Naive B cell (primary cell): Measurements from ENCODE around the gene CAMK4. TPM values are rescaled to one million over a fixed set of nuclear protein-coding genes. Genes with fewer than 3 reads are reported as not detected.

Experiments used
- ATAC-seq, 2 donors: fragments of 150-1000 bp; cut with Tn5 transposase; 2 replicates each; pipeline ENCODE4 v1.10.0; 2021; ENCODE audit warnings: low read depth in 2 of 2, mild to moderate bottlenecking in 2 of 2, moderate library complexity in 2 of 2
- DNase-seq: peaks from one replicate; pipeline ENCODE4 v3.0.0; 2022
- H3K27ac Mint-ChIP-seq, 6 donors: one replicate each; pipeline ENCODE4 v1.8.0; 2020 to 2022; ENCODE audit warnings: mild to moderate bottlenecking in 6 of 6, mixed read lengths in 6 of 6, moderate library complexity in 5 of 6, inconsistent platforms in 2 of 6
- H3K27me3 Mint-ChIP-seq, 3 donors: one replicate each; pipeline ENCODE4 v1.8.0; 2021 to 2022; ENCODE audit warnings: mixed read lengths in 3 of 3, mild to moderate bottlenecking in 1 of 3
- H3K36me3 Mint-ChIP-seq, 2 donors: one replicate each; pipeline ENCODE4 v1.8.0; 2020 to 2022; ENCODE audit warnings: mixed read lengths in 2 of 2, inconsistent platforms in 1 of 2, mild to moderate bottlenecking in 1 of 2
- H3K4me1 Mint-ChIP-seq, 3 donors: one replicate each; pipeline ENCODE4 v1.8.0; 2020 to 2022; ENCODE audit warnings: mixed read lengths in 3 of 3, inconsistent platforms in 1 of 3, mild to moderate bottlenecking in 1 of 3, moderate library complexity in 1 of 3
- H3K4me3 Mint-ChIP-seq, 8 donors: one replicate each; pipeline ENCODE4 v1.8.0; 2020 to 2022; ENCODE audit warnings: mild to moderate bottlenecking in 8 of 8, mixed read lengths in 8 of 8, moderate library complexity in 8 of 8, inconsistent platforms in 2 of 8
- H3K9me3 Mint-ChIP-seq, 7 donors: one replicate each; pipeline ENCODE4 v1.8.0; 2020 to 2022; ENCODE audit warnings: mixed read lengths in 7 of 7, mild to moderate bottlenecking in 5 of 7, inconsistent platforms in 2 of 7, moderate library complexity in 1 of 7
- polyA plus RNA-seq, 6 donors: library from polyadenylated mRNA; unstranded; fragments of 300-500 nt; fragmentation: Illumina TruSeq; gene quantifications; one replicate each; pipeline ENCODE4 v1.2.3, GENCODE V29; 2021; ENCODE audit warnings: low read depth in 6 of 6

The CAMK4 gene
- polyA plus RNA-seq, 6 donors from 2014 or later = 0.13 to 0.97 (median 0.59) TPM

- ATAC-seq (no peak), DNase-seq (no peak)
- no peaks in the 10 kb centered on the region for H3K36me3 Mint-ChIP-seq
- H3K4me1 Mint-ChIP-seq = peaks cover 0 to 12% (median 3%) of the 10 kb centered on the region in 3 donors
- peak overlapping the region in 1 of 6 donors; percentile 5 for H3K27ac Mint-ChIP-seq
- no peaks in the 10 kb centered on the region for H3K27me3 Mint-ChIP-seq
- no peak overlapping the region for H3K4me3 Mint-ChIP-seq
- H3K9me3 Mint-ChIP-seq = no peaks in the 10 kb centered on the region
Measured at GRCh38 chr5:111233052-111233374, 8.8 kb downstream of the CAMK4 start.

- ATAC-seq = no peak
- Mint-ChIP-seq H3K27me3 (no peaks in the 10 kb centered on the region), H3K9me3 (no peaks in the 10 kb centered on the region), H3K36me3 (no peaks in the 10 kb centered on the region), H3K4me1 (peaks cover 0 to 12% (median 1%) of the 10 kb centered on the region in 3 donors), H3K4me3 (no peak overlapping the region), H3K27ac (no peak overlapping the region)
- no peak for DNase-seq
Measured at GRCh38 chr5:111234125-111234524, 9.9 kb downstream of the CAMK4 start.

- Mint-ChIP-seq H3K27me3 (no peaks in the 10 kb centered on the region), H3K4me3 (no peak overlapping the region), H3K27ac (no peak overlapping the region), H3K36me3 (no peaks in the 10 kb centered on the region), H3K4me1 (no peaks in the 10 kb centered on the region), H3K9me3 (no peaks in the 10 kb centered on the region)
- DNase-seq (no peak), ATAC-seq (no peak)
Measured at GRCh38 chr5:111235635-111236034, 11.5 kb downstream of the CAMK4 start.

- ATAC-seq = no peak
Measured at GRCh38 chr5:111236348-111236747, 12.2 kb downstream of the CAMK4 start.

GRCh38 chr5:111236995-111237394 is 12.8 kb downstream of the CAMK4 start:
- H3K4me1 Mint-ChIP-seq = no peaks in the 10 kb centered on the region
- DNase-seq = no peak
- no peaks in the 10 kb centered on the region for H3K9me3 Mint-ChIP-seq
- no peaks in the 10 kb centered on the region for H3K27me3 Mint-ChIP-seq
- no peak overlapping the region for H3K27ac Mint-ChIP-seq
- H3K4me3 Mint-ChIP-seq = no peak overlapping the region
- H3K36me3 Mint-ChIP-seq = no peaks in the 10 kb centered on the region
- ATAC-seq = no peak

More at GRCh38 chr5:111236348-111236747, 12.2 kb downstream of the CAMK4 start:
- Mint-ChIP-seq H3K4me1 (no peaks in the 10 kb centered on the region), H3K36me3 (no peaks in the 10 kb centered on the region), H3K27me3 (no peaks in the 10 kb centered on the region), H3K9me3 (no peaks in the 10 kb centered on the region), H3K27ac (no peak overlapping the region), H3K4me3 (no peak overlapping the region)
- no peak for DNase-seq

- Mint-ChIP-seq H3K4me3 (no peak overlapping the region), H3K9me3 (no peaks in the 10 kb centered on the region), H3K27ac (no peak overlapping the region), H3K36me3 (no peaks in the 10 kb centered on the region), H3K4me1 (no peaks in the 10 kb centered on the region), H3K27me3 (no peaks in the 10 kb centered on the region)
- ATAC-seq (no peak), DNase-seq (no peak)
Measured at GRCh38 chr5:111237470-111237869, 13.3 kb downstream of the CAMK4 start.

GRCh38 chr5:111238431-111239225 is 14.4 kb downstream of the CAMK4 start:
- Mint-ChIP-seq H3K27me3 (no peaks in the 10 kb centered on the region), H3K36me3 (no peaks in the 10 kb centered on the region), H3K4me3 (no peak overlapping the region), H3K9me3 (no peaks in the 10 kb centered on the region), H3K4me1 (no peaks in the 10 kb centered on the region), H3K27ac (no peak overlapping the region)
- DNase-seq = no peak
- no peak for ATAC-seq

- ATAC-seq (no peak), DNase-seq (no peak)
- Mint-ChIP-seq H3K36me3 (no peaks in the 10 kb centered on the region), H3K27me3 (no peaks in the 10 kb centered on the region), H3K4me3 (no peak overlapping the region), H3K27ac (no peak overlapping the region), H3K4me1 (no peaks in the 10 kb centered on the region), H3K9me3 (no peaks in the 10 kb centered on the region)
Measured at GRCh38 chr5:111241696-111242095, 17.5 kb downstream of the CAMK4 start.

- no peaks in the 10 kb centered on the region for H3K36me3 Mint-ChIP-seq
- no peak overlapping the region for H3K4me3 Mint-ChIP-seq
- no peak overlapping the region for H3K27ac Mint-ChIP-seq
- no peaks in the 10 kb centered on the region for H3K4me1 Mint-ChIP-seq
- H3K9me3 Mint-ChIP-seq = no peaks in the 10 kb centered on the region
- no peak for ATAC-seq
- DNase-seq = no peak
- no peaks in the 10 kb centered on the region for H3K27me3 Mint-ChIP-seq
Measured at GRCh38 chr5:111242606-111243005, 18.4 kb downstream of the CAMK4 start.

- H3K36me3 Mint-ChIP-seq = no peaks in the 10 kb centered on the region
- no peak overlapping the region for H3K4me3 Mint-ChIP-seq
- ATAC-seq = no peak
Measured at GRCh38 chr5:111243318-111243717, 19.1 kb downstream of the CAMK4 start.

GRCh38 chr5:111245654-111246053 is 21.5 kb downstream of the CAMK4 start:
- ATAC-seq (no peak), DNase-seq (no peak)
- Mint-ChIP-seq H3K4me3 (no peak overlapping the region), H3K27me3 (no peaks in the 10 kb centered on the region), H3K36me3 (no peaks in the 10 kb centered on the region), H3K4me1 (no peaks in the 10 kb centered on the region), H3K27ac (no peak overlapping the region), H3K9me3 (no peaks in the 10 kb centered on the region)

More at GRCh38 chr5:111243318-111243717, 19.1 kb downstream of the CAMK4 start:
- DNase-seq = no peak
- no peaks in the 10 kb centered on the region for H3K9me3 Mint-ChIP-seq
- H3K4me1 Mint-ChIP-seq = no peaks in the 10 kb centered on the region
- no peaks in the 10 kb centered on the region for H3K27me3 Mint-ChIP-seq
- H3K27ac Mint-ChIP-seq = no peak overlapping the region

GRCh38 chr5:111246459-111246858 is 22.3 kb downstream of the CAMK4 start:
- Mint-ChIP-seq H3K4me3 (no peak overlapping the region), H3K36me3 (no peaks in the 10 kb centered on the region), H3K27ac (no peak overlapping the region), H3K27me3 (no peaks in the 10 kb centered on the region), H3K9me3 (no peaks in the 10 kb centered on the region), H3K4me1 (no peaks in the 10 kb centered on the region)
- DNase-seq (no peak), ATAC-seq (no peak)

- no peaks in the 10 kb centered on the region for H3K36me3 Mint-ChIP-seq
- H3K27me3 Mint-ChIP-seq = no peaks in the 10 kb centered on the region
- DNase-seq (no peak), ATAC-seq (no peak)
- no peak overlapping the region for H3K4me3 Mint-ChIP-seq
- no peaks in the 10 kb centered on the region for H3K4me1 Mint-ChIP-seq
- no peak overlapping the region for H3K27ac Mint-ChIP-seq
- no peaks in the 10 kb centered on the region for H3K9me3 Mint-ChIP-seq
Measured at GRCh38 chr5:111248571-111248970, 24.4 kb downstream of the CAMK4 start.

GRCh38 chr5:111251921-111252320 is 27.7 kb downstream of the CAMK4 start:
- Mint-ChIP-seq H3K4me1 (no peaks in the 10 kb centered on the region), H3K27ac (no peak overlapping the region), H3K36me3 (no peaks in the 10 kb centered on the region), H3K9me3 (no peaks in the 10 kb centered on the region), H3K4me3 (no peak overlapping the region), H3K27me3 (no peaks in the 10 kb centered on the region)
- no peak for DNase-seq
- no peak for ATAC-seq
